Prostate gland (tissue), 2 donors: ENCODE measurements around the gene IQGAP2.

Experiments used
- CTCF ChIP-seq, 4 experiments: fragments of 200-600 bp in 2 of 4; fragments of 450-650 bp in 2 of 4; sonication (generic) in 2 of 4; IDR thresholded peaks; 1 replicate in 3 of 4; 2 replicates in 1 of 4; pipeline ENCODE4 v1.5.1; 2016 to 2019; ENCODE audit warnings: antibody characterized with exemption in 4 of 4, mild to moderate bottlenecking in 2 of 4, moderate library complexity in 2 of 4
- POLR2AphosphoS5 ChIP-seq: sonication (generic); formaldehyde crosslinking; IDR thresholded peaks from one replicate; pipeline ENCODE4 v1.6.1; 2017; ENCODE audit warnings: antibody characterized with exemption

GRCh38 chr5:76483881-76484280 lies 80.8 kb downstream of the IQGAP2 start:
- TF ChIP-seq CTCF (IDR thresholded peaks at IDR 0.05) (no peak), POLR2AphosphoS5 (no peak)
